Measurements from ENCODE around the gene TNNT1.

The TNNT1 gene

GRCh38 chr19:55146078-55146704, 2.8 kb downstream of the TNNT1 start (continued):
- TF ChIP-seq POU6F1 (CRISPR knock-in tag; IDR thresholded peaks at IDR 0.05; ENCODE audit: borderline replicate concordance, low read depth) (no peak), ZNF565 (CRISPR knock-in tag; conservative IDR thresholded peaks at IDR 0.05; ENCODE audit: low read depth) (no peak), RARB (CRISPR knock-in tag; IDR thresholded peaks at IDR 0.05) (no peak), ZNF70 (CRISPR knock-in tag; IDR thresholded peaks at IDR 0.05) (no peak), ZC3H10 (CRISPR knock-in tag; IDR thresholded peaks at IDR 0.05) (no peak), ISL1 (CRISPR knock-in tag; IDR thresholded peaks at IDR 0.05) (no peak), ZFP3 (CRISPR knock-in tag; IDR thresholded peaks at IDR 0.05) (no peak)

- TF ChIP-seq RARB (CRISPR knock-in tag; IDR thresholded peaks at IDR 0.05) (no peak), PPARA (CRISPR knock-in tag; IDR thresholded peaks at IDR 0.05; ENCODE audit: borderline replicate concordance) (no peak), ARNTL (CRISPR knock-in tag; IDR thresholded peaks at IDR 0.05; ENCODE audit: borderline replicate concordance, low read depth) (no peak), CSRNP3 (CRISPR knock-in tag; IDR thresholded peaks at IDR 0.05) (no peak), TOX (CRISPR knock-in tag; IDR thresholded peaks at IDR 0.05; ENCODE audit: borderline replicate concordance) (no peak), ZFP3 (CRISPR knock-in tag; IDR thresholded peaks at IDR 0.05) (no peak), ZNF8 (CRISPR knock-in tag; IDR thresholded peaks at IDR 0.05) (no peak), PATZ1 (CRISPR knock-in tag; IDR thresholded peaks at IDR 0.05; ENCODE audit: borderline replicate concordance) (no peak), CSDC2 (CRISPR knock-in tag; IDR thresholded peaks at IDR 0.05) (no peak)
- ATAC-seq, result no peak
Observed at GRCh38 chr19:55145232-55145631, 3.8 kb downstream of the TNNT1 start.

- TF ChIP-seq BACH2 (CRISPR knock-in tag; IDR thresholded peaks at IDR 0.05; ENCODE audit: borderline replicate concordance) (no peak), ISL1 (CRISPR knock-in tag; IDR thresholded peaks at IDR 0.05) (no peak), ZFP3 (CRISPR knock-in tag; IDR thresholded peaks at IDR 0.05) (no peak), TOX (CRISPR knock-in tag; IDR thresholded peaks at IDR 0.05; ENCODE audit: borderline replicate concordance) (no peak), ESRRG (CRISPR knock-in tag; IDR thresholded peaks at IDR 0.05) (no peak), ZNF8 (CRISPR knock-in tag; IDR thresholded peaks at IDR 0.05) (no peak), POU6F1 (CRISPR knock-in tag; IDR thresholded peaks at IDR 0.05; ENCODE audit: borderline replicate concordance, low read depth) (no peak), ZC3H10 (CRISPR knock-in tag; IDR thresholded peaks at IDR 0.05) (no peak), ZNF70 (CRISPR knock-in tag; IDR thresholded peaks at IDR 0.05) (no peak), SNAI2 (CRISPR knock-in tag; IDR thresholded peaks at IDR 0.05) (no peak), ZFP30 (CRISPR knock-in tag; IDR thresholded peaks at IDR 0.05) (no peak), PATZ1 (CRISPR knock-in tag; IDR thresholded peaks at IDR 0.05; ENCODE audit: borderline replicate concordance) (no peak)
- ATAC-seq, result 0 out of 3 replicates have a peak, but pooled peaks have one; percentile 4
Observed at GRCh38 chr19:55141696-55142095, 7.3 kb downstream of the TNNT1 start.

- ATAC-seq, result no peak
- no peak for TF ChIP-seq PATZ1 (CRISPR knock-in tag; IDR thresholded peaks at IDR 0.05; ENCODE audit: borderline replicate concordance)
- no peak for TF ChIP-seq ZFP3 (CRISPR knock-in tag; IDR thresholded peaks at IDR 0.05)
- TF ChIP-seq TCF4 (CRISPR knock-in tag; IDR thresholded peaks at IDR 0.05; ENCODE audit: borderline replicate concordance), result no peak
- no peak for TF ChIP-seq PPARA (CRISPR knock-in tag; IDR thresholded peaks at IDR 0.05; ENCODE audit: borderline replicate concordance)
- TF ChIP-seq CSDC2 (CRISPR knock-in tag; IDR thresholded peaks at IDR 0.05), result no peak
- TF ChIP-seq RARB (CRISPR knock-in tag; IDR thresholded peaks at IDR 0.05), result no peak
- no peak for TF ChIP-seq POU6F1 (CRISPR knock-in tag; IDR thresholded peaks at IDR 0.05; ENCODE audit: borderline replicate concordance, low read depth)
- no peak for TF ChIP-seq ISL1 (CRISPR knock-in tag; IDR thresholded peaks at IDR 0.05)
- no peak for TF ChIP-seq ZNF8 (CRISPR knock-in tag; IDR thresholded peaks at IDR 0.05)
- no peak for TF ChIP-seq CREB5 (CRISPR knock-in tag; IDR thresholded peaks at IDR 0.05; ENCODE audit: low read depth)
- no peak for TF ChIP-seq ARNTL (CRISPR knock-in tag; IDR thresholded peaks at IDR 0.05; ENCODE audit: borderline replicate concordance, low read depth)
Observed at GRCh38 chr19:55137915-55138314, 11.1 kb downstream of the TNNT1 start.

All from SK-N-SH treated with all-trans-retinoic acid at 6 μM for 48 hours (cell line).